IPS-18c (cell line): Measurements from ENCODE around the gene GABBR2.

ENCODE experiments used
- H3K4me3 ChIP-seq: 2 replicates; pipeline ENCODE4 v1.7.0; 2013; ENCODE audit warnings: low read depth, mild to moderate bottlenecking, low read length, moderate library complexity; ENCODE audit not compliant: insufficient read depth
- H3K9me3 ChIP-seq: one replicate; pipeline ENCODE4 v1.6.1; 2013; ENCODE audit warnings: mild to moderate bottlenecking, low read length, moderate library complexity; ENCODE audit not compliant: control insufficient read depth, insufficient read depth

Gene GABBR2

DNA sequence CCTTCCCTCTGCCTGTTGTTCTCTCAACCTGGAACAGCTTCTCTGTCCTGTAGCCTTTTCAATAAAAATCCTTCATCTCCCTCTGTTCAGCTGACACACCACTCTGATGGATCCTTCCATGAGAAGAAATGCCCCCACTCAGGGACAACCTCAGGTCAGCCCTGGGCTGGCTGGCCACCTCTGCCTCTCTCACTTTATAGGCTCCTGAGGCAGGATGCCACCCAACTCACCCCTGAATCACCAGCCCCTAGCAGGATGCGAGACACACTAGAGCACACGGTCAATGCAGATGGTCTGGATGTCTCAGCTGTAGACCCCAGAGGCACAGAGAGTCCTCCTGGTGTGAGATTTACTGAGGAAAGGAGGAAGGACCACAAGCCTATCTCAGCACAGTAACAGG, 93.8 kb downstream of the GABBR2 start:
- Histone ChIP-seq H3K4me3 (no peak overlapping the region), H3K9me3 (no peaks in the 10 kb centered on the region)

DNA sequence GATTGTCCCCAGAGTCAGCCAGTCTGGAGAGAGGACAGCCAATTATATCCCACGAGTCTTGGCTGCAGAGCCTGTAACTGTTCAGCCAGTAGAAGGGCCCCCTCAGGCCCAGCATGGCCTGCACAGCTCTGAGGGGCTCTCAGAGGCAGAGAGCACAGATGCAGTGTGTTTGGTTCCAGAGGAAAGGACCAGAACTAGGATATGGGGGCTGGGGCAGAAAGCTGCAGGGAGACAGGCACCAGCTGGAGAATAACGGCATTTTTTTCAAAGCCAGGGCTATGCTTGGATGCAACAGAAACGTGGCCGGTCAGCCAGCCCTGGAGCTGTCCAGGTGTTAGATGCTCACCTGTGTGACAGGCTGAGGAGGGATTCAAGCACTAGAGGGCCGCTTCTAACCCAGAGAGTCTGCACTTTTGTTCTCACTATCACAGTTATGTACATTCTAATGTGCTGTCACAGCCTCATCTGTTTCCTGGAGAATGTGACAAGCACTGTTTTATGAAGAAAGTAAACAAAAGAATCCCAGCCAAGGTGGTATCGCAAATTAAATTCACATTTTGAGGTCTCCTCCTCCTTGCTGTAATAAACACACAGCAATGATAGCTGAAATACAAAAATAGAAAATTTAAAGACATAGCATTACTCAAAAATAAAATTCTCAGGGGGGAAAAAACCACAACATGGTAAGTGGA, 96.5 kb downstream of the GABBR2 start:
- H3K4me3 ChIP-seq = no peak overlapping the region

DNA sequence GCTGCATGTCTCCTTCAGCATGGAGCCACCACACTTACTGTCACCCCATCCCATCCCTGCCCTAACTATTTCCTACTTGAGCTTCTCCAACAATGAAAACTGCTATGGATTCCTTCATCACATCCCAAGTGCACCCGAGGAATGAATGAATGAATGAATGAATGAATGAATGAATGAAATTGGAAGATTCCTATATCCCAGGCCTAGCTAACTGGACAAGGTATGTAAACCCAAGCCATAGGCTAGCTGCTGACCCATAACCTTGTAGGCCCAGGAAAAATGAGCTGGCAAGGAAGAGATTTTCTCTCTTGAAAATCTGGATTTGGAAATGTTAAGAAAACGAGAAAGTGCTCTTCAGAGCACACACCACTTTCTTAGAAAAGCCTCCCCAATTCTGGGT, 97.4 kb downstream of the GABBR2 start:
- no peaks in the 10 kb centered on the region for H3K9me3 ChIP-seq
- no peak overlapping the region for H3K4me3 ChIP-seq

More for the DNA sequence above, 96.5 kb downstream of the GABBR2 start:
- no peaks in the 10 kb centered on the region for H3K9me3 ChIP-seq

DNA sequence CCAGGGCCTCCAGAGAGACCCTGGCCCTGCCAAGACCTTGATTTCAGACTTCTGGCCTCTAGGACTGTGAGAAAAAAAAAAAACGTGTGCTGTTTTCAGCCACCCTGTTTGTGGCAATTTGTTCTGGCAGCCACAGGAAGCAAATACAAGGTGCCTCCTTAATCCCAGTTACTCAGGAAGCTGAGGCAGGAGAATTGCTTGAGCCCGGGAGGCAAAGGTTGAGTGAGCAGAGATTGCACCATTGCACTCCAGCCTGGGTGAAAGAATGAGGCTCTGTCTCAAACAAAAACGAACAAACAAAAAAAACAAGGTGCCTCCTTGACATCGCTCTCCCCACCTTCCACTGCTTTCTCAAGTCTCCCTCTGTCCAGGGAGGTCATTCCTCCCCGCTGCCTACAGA, 98.0 kb downstream of the GABBR2 start:
- no peaks in the 10 kb centered on the region for H3K9me3 ChIP-seq
- no peak overlapping the region for H3K4me3 ChIP-seq

DNA sequence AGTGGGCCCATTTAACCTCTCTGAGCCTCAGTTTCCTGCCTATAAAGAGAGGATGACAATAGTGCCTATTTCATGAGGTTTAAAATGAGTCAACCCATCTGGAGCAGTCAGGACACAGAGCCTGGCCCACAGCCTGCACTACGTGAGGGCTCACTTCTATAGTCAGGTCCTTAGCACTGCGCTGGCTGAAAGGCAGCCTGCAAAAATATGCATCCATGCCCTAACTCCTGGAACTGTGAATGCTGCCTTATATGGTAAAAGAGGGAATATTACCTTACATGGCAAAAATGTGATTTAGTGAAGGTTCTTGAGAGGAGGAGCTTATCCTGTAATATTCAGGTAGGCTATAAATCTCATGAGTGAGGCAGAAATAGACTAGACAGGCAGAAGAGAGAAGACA, 98.5 kb downstream of the GABBR2 start:
- Histone ChIP-seq H3K9me3 (no peaks in the 10 kb centered on the region), H3K4me3 (no peak overlapping the region)

DNA sequence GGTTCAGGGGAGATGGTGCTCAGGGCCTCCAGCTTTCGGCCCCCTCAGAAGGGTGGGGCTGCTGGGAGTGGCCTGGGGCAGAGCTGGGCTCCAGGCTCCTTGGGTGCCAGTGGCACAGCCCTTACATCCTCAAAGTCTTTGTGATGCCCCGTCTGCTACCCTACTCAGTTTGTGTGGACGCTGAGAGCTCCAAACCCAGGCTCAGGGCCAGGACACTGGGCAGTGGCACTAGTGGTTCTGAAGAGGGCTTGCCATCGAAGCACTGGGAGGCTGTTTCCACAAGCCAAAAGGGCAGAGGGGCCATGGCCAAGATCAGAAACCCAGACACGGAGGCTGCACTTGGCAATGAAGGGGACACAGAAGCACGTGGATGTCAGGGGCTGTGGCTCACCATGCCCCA, 99.1 kb downstream of the GABBR2 start:
- no peaks in the 10 kb centered on the region for H3K9me3 ChIP-seq
- no peak overlapping the region for H3K4me3 ChIP-seq

DNA sequence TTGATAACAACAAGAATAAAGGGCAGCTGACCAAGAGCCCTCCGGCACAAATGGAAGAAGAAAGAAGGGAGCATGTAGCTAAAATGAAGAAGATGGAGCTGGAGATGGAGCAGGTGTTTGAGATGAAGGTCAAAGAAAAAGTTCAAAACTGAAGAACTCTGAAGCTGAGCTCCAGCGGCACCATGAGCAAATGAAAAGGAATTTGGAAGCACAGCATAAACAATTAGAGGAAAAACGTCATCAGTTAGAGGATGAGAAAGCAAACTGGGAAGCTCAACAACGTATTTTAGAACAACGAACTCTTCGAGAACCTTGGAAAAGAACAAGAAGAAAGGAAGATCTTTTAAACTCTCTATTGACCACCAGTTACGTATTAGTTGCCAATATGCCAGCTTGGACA, 100.9 kb downstream of the GABBR2 start:
- Histone ChIP-seq H3K4me3 (no peak overlapping the region), H3K9me3 (no peaks in the 10 kb centered on the region)

DNA sequence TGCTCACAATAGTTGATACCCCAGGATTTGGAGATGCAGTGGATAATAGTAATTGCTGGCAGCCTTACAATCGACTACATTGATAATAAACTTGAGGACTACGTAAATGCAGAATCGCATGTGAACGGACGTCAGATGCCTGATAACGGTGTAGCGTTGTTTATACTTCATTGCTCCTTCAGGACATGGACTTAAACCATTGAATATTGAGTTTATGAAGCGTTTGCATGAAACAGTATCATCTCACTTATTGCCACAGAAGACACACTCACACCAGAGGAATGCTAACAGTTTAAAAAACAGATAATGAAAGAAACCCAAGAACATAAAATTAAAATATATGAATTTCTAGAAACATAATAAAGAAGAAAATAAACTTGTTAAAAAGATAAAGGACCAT, 101.6 kb downstream of the GABBR2 start:
- Histone ChIP-seq H3K4me3 (no peak overlapping the region), H3K9me3 (no peaks in the 10 kb centered on the region)

DNA sequence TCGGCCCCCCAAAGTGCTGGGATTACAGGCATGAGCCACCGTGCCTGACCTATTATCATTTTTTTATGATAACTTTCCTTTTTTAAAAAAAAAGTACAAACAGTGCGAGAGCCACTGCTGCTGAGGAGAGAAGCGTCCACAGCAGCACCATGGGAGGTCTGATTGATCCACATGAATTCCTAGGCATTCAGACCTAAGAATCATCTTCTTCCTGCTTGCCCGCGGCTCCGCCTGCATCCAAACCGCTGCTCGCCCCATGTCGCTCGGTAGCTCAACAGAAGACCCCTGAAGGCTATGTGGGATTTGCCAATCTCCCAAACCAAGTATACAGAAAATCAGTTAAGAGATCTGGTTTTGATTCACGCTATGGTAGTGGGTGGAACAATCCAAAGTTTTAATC, 102.0 kb downstream of the GABBR2 start:
- Histone ChIP-seq H3K4me3 (no peak overlapping the region), H3K9me3 (no peaks in the 10 kb centered on the region)

DNA sequence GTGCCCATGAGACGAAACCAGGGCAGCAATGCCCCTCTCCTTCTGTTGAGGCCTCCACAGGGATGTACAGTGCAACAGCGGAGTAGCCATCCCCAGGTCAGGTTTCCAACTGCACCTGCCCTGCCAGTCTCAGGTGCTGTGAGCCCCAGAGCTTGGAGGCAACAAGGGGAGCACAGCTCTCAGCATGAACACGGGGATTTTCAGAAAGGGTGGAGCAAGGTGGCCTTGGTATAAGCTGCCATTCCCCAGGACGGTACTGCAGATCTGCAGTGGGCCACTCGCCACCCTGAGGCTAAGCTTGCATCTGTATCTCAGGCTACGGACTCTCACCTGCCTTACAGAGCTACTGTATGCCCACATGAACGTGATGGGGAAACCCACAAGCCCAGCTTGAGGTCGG, 103.6 kb downstream of the GABBR2 start:
- Histone ChIP-seq H3K4me3 (no peak overlapping the region), H3K9me3 (no peaks in the 10 kb centered on the region)

DNA sequence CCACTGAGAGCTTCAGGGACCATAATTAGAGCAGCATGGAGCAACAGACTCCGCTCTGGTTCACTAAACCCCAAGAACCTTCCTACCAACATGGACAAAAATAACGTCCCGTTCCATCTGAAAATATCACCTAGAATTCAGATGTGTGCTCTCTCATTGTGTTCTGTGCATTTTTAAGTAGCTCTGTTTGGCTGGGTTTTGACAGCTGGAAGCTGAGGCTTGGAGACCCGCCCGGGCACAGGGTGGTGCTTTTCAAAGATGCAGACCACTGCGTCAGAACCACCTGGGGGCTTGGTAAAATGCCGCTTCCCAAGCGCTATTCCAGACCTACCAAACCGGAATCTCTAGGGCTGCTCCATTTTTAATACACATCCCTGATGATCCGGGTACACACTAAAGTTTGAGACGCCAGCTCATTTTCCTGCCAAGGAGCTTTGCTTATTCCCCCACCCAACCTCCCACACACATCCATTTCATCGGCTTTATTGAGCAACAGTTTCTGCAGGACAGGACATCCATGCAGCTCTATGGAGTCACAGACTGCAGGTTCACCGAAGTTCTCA, 104.8 kb downstream of the GABBR2 start:
- H3K4me3 ChIP-seq = no peak overlapping the region
- no peaks in the 10 kb centered on the region for H3K9me3 ChIP-seq

DNA sequence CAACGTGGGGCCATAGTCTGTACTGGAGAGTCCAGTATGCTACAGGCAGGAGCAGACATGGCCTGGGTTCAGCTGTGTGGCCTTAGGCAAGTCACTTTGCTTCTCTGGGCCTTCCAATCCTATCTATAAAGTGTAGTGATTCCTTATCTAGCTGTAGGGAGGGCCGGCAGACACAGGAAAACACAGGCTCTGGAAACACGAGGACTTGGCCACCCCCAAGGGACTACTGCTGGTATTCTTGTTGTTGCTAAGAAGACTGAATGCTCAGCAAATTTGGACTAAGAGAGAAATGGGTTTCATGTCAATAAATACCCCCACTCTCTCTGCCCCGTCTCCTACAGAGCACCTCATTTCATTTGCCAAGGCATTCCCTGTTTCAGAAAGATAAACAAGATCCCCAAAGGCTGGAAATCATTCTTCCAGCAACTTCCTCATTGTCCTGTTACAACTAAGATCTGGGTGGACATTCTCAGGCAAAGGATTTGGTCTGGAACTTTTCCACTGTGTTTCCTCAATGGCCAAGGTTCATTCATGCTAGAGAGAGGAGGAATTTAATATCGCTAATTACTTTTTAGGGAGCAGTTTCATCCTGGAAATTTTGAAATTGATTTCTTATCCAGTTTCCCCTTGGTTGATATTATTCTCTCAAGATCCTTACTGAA, 105.8 kb downstream of the GABBR2 start:
- no peaks in the 10 kb centered on the region for H3K9me3 ChIP-seq
- no peak overlapping the region for H3K4me3 ChIP-seq

DNA sequence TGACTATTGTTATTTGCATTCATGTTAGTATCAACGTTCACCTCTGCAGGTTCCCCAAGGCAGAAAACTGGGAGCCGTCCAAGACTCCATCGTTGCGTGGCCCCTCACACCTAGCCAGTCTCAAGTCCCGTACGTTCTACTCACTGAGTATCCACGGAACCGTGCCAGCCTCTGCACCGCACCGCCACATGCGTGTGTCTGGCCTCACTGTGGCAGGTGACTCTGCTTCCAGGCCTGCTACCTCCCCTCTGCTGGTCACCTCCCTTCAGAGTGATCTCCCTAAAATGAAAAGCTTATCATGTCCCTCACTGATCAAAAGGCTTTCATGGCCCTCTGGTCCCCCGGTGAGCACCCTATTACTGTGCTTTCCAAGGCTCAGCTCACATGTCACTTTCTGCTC, 108.1 kb downstream of the GABBR2 start:
- Histone ChIP-seq H3K4me3 (no peak overlapping the region), H3K9me3 (no peaks in the 10 kb centered on the region)

DNA sequence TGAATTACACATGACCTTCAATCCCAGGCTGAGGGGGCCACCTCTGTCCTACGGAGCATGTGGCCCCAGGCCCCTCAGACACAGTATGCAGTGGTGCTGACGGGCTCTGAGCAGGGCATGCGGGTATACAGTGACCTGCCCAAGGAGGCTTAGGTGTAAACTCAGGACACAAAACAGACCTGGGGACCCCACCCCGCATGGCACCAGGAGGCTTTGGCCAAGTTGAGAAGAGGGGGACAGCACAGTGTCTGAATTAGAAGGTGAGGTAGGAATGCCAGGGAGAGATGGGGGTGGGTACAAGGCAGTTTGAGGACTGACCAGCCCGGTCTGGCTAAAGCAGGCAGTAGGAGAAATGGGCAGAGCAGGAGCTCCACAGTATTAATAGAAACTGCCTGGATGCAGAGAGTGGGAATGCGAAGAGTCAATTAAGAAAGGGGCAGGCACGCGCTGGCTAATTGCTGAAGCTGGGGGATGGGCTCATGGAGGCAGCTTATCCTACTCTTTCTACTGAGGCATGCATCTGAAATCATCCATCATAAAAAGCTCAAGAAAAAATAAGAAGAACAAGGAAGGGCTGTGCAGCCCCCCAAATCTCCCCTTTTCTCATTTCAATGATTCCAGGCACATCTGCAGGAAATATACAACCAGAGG, 109.0 kb downstream of the GABBR2 start:
- no peak overlapping the region for H3K4me3 ChIP-seq
- no peaks in the 10 kb centered on the region for H3K9me3 ChIP-seq

DNA sequence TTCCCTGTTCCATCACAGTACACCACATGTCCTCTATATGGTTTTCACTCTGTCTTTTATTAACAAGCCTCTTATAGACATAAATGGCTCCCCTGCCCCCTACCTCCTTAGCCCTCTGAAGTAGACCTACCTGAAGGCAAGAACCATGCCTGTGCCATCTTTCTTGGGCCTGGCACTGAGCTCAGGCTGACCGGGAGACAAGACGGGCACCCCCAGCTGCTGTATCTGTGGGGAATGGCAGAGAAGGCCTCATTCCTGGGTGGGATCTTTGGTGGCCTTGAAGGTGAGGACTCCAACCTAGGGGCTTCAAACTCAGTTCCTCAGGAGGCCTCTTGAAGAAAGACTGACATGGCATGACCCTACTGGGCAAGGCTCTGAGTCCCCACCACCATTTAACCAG, 109.9 kb downstream of the GABBR2 start:
- H3K4me3 ChIP-seq = no peak overlapping the region
- no peaks in the 10 kb centered on the region for H3K9me3 ChIP-seq

DNA sequence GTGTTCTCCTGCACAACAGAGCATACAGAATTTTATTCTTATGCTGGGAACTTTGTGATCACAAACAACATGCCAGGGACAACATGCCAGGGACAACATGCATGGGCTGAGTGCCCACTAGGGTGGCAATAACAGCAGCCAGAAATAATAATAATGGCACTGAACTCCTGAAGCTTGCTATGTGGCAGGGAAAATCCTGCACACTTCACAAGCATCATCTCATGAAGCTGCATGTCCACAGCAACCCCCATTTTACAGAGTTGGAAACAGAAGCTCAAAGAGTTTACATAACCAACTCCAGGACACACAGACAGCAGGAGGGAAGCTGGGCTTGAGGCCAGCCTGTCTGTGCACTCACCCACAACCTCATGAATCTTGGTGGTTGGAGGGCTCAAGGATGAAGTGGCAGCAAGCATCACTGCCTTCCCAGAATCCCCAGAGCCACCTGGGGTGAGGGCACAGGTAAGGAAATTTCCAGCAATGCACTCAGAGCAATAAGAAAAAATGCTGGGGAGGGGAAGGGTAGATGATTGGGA, 111.4 kb downstream of the GABBR2 start:
- no peak overlapping the region for H3K4me3 ChIP-seq
- no peaks in the 10 kb centered on the region for H3K9me3 ChIP-seq

DNA sequence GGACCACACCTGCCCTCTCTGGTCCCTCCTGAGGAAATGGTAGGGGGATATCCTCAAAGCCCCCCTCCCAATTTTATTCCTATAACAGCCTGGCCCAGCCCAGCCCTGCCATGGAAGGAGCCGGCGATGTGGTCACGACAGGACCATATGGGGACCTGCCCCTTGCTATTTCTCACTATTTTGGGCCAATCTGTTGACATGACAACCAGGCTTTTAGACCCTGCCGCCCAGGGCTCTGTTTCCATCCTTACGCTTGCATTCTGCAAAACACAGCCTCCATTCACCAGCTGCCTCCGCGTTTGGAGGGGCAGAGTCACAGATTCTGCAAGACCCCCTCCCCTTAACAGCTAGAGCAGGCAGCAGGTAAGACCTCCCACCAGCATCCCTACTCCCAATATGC, 112.2 kb downstream of the GABBR2 start:
- no peaks in the 10 kb centered on the region for H3K9me3 ChIP-seq
- H3K4me3 ChIP-seq = no peak overlapping the region
